Esophagus squamous epithelium (tissue), 4 donors: ENCODE data around the gene BARHL1.

Experiments used
- POLR2A ChIP-seq, 4 donors: fragments of 450-650 bp; IDR thresholded peaks; one replicate each; pipeline ENCODE4 v1.6.1; 2017; ENCODE audit warnings: antibody characterized with exemption in 4 of 4, mild to moderate bottlenecking in 4 of 4, moderate library complexity in 3 of 4
- TF ChIP-seq, protein P1 (sequence below), 6 experiments: fragments of 450-650 bp in 4 of 6; fragments of 200-600 bp in 2 of 6; sonication (generic) in 2 of 6; IDR thresholded peaks; one replicate each; pipeline ENCODE4 v1.5.1; 2016 to 2019; ENCODE audit warnings: antibody characterized with exemption in 6 of 6, mild to moderate bottlenecking in 4 of 6, moderate library complexity in 4 of 6

- TF ChIP-seq, protein P1, sequence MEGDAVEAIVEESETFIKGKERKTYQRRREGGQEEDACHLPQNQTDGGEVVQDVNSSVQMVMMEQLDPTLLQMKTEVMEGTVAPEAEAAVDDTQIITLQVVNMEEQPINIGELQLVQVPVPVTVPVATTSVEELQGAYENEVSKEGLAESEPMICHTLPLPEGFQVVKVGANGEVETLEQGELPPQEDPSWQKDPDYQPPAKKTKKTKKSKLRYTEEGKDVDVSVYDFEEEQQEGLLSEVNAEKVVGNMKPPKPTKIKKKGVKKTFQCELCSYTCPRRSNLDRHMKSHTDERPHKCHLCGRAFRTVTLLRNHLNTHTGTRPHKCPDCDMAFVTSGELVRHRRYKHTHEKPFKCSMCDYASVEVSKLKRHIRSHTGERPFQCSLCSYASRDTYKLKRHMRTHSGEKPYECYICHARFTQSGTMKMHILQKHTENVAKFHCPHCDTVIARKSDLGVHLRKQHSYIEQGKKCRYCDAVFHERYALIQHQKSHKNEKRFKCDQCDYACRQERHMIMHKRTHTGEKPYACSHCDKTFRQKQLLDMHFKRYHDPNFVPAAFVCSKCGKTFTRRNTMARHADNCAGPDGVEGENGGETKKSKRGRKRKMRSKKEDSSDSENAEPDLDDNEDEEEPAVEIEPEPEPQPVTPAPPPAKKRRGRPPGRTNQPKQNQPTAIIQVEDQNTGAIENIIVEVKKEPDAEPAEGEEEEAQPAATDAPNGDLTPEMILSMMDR (IDR thresholded peaks at IDR 0.05): no peak
- TF ChIP-seq POLR2A (IDR thresholded peaks at IDR 0.05): no peak
These were observed 36.8 kb upstream of the BARHL1 start for GRCh38 chr9:132545578-132545977.
